Measurements from ENCODE around the gene MYLK2. TPM values are rescaled to one million over a fixed set of nuclear protein-coding genes. Genes with fewer than 3 reads are reported as not detected.

Gene MYLK2
- total RNA-seq, 2 experiments from 2014 or later: 0.31 to 0.39 TPM

GRCh38 chr20:31833931-31834521 is 14.9 kb downstream of the MYLK2 start:
- DNase-seq (no peak), ATAC-seq (ENCODE audit: low read depth) (no peak)
- POLR2A ChIA-PET: no interaction called here
- no peak overlapping the region for H3K27ac Mint-ChIP-seq
- no peaks in the 10 kb centered on the region for H3K9me3 Mint-ChIP-seq
- H3K4me1 Mint-ChIP-seq: peaks cover 17% of the 10 kb centered on the region
- H3K4me3 Mint-ChIP-seq: no peak overlapping the region
- H3K27me3 Mint-ChIP-seq: peaks cover 4% of the 10 kb centered on the region
- no peaks in the 10 kb centered on the region for H3K36me3 Mint-ChIP-seq

- H3K27me3 Mint-ChIP-seq: peaks cover 6% of the 10 kb centered on the region
- DNase-seq (no peak), ATAC-seq (ENCODE audit: low read depth) (peak; percentile 35)
- no peaks in the 10 kb centered on the region for H3K9me3 Mint-ChIP-seq
- no peak overlapping the region for H3K4me3 Mint-ChIP-seq
- POLR2A ChIA-PET: interaction anchor here (0.7 to 1.4 kb wide), 2 partner anchors 8 to 11 kb away, joined by 3 to 4 read pairs; no protein-coding TSS in a partner anchor
- peaks cover 17% of the 10 kb centered on the region for H3K4me1 Mint-ChIP-seq
- H3K36me3 Mint-ChIP-seq: no peaks in the 10 kb centered on the region
- H3K27ac Mint-ChIP-seq: no peak overlapping the region
Measured at GRCh38 chr20:31835554-31835953, 16.4 kb downstream of the MYLK2 start.

GRCh38 chr20:31835977-31836852 is 17.1 kb downstream of the MYLK2 start:
- DNase-seq (peak; percentile 59), ATAC-seq (ENCODE audit: low read depth) (peak; percentile 58)
- Mint-ChIP-seq H3K9me3 (no peaks in the 10 kb centered on the region), H3K4me3 (peak overlapping the region; percentile 5), H3K27me3 (peaks cover 12% of the 10 kb centered on the region), H3K4me1 (peaks cover 17% of the 10 kb centered on the region), H3K27ac (no peak overlapping the region), H3K36me3 (no peaks in the 10 kb centered on the region)
- POLR2A ChIA-PET: interaction anchor here (0.7 to 1.4 kb wide), 2 partner anchors 9 to 10 kb away, joined by 3 to 4 read pairs; no protein-coding TSS in a partner anchor

- POLR2A ChIA-PET: interaction anchor here (1.4 kb wide), 1 partner anchor 10 kb away, joined by 4 read pairs; no protein-coding TSS in a partner anchor
- peaks cover 17% of the 10 kb centered on the region for H3K4me1 Mint-ChIP-seq
- H3K9me3 Mint-ChIP-seq: no peaks in the 10 kb centered on the region
- DNase-seq (no peak), ATAC-seq (ENCODE audit: low read depth) (no peak)
- peaks cover 12% of the 10 kb centered on the region for H3K27me3 Mint-ChIP-seq
- H3K4me3 Mint-ChIP-seq: no peak overlapping the region
- no peak overlapping the region for H3K27ac Mint-ChIP-seq
- no peaks in the 10 kb centered on the region for H3K36me3 Mint-ChIP-seq
Measured at GRCh38 chr20:31836853-31837608, 17.9 kb downstream of the MYLK2 start.

GRCh38 chr20:31837896-31838397 is 18.8 kb downstream of the MYLK2 start:
- no peaks in the 10 kb centered on the region for H3K9me3 Mint-ChIP-seq
- DNase-seq (no peak), ATAC-seq (ENCODE audit: low read depth) (no peak)
- H3K27me3 Mint-ChIP-seq: peaks cover 12% of the 10 kb centered on the region
- H3K27ac Mint-ChIP-seq: no peak overlapping the region
- no peak overlapping the region for H3K4me3 Mint-ChIP-seq
- POLR2A ChIA-PET: interaction anchor here (0.6 kb wide), 1 partner anchor 55 kb away, joined by 3 read pairs; no protein-coding TSS in a partner anchor
- H3K36me3 Mint-ChIP-seq: no peaks in the 10 kb centered on the region
- H3K4me1 Mint-ChIP-seq: peaks cover 17% of the 10 kb centered on the region

- ATAC-seq (ENCODE audit: low read depth) (no peak), DNase-seq (no peak)
- peaks cover 12% of the 10 kb centered on the region for H3K27me3 Mint-ChIP-seq
- H3K9me3 Mint-ChIP-seq: no peaks in the 10 kb centered on the region
- POLR2A ChIA-PET: interaction anchor here (0.6 kb wide), 1 partner anchor 56 kb away, joined by 3 read pairs; no protein-coding TSS in a partner anchor
- H3K36me3 Mint-ChIP-seq: no peaks in the 10 kb centered on the region
- H3K4me3 Mint-ChIP-seq: no peak overlapping the region
- peaks cover 17% of the 10 kb centered on the region for H3K4me1 Mint-ChIP-seq
- no peak overlapping the region for H3K27ac Mint-ChIP-seq
Measured at GRCh38 chr20:31838646-31839292, 19.6 kb downstream of the MYLK2 start.

GRCh38 chr20:31839782-31840487 is 20.8 kb downstream of the MYLK2 start:
- Mint-ChIP-seq H3K27me3 (peaks cover 11% of the 10 kb centered on the region), H3K4me3 (no peak overlapping the region), H3K36me3 (no peaks in the 10 kb centered on the region), H3K27ac (no peak overlapping the region), H3K9me3 (no peaks in the 10 kb centered on the region), H3K4me1 (peaks cover 17% of the 10 kb centered on the region)
- DNase-seq (no peak), ATAC-seq (ENCODE audit: low read depth) (no peak)
- POLR2A ChIA-PET: no interaction called here

- Mint-ChIP-seq H3K4me1 (peaks cover 7% of the 10 kb centered on the region), H3K27me3 (peaks cover 10% of the 10 kb centered on the region), H3K27ac (no peak overlapping the region), H3K4me3 (no peak overlapping the region), H3K9me3 (no peaks in the 10 kb centered on the region), H3K36me3 (no peaks in the 10 kb centered on the region)
- DNase-seq (no peak), ATAC-seq (ENCODE audit: low read depth) (no peak)
- POLR2A ChIA-PET: no interaction called here
Measured at GRCh38 chr20:31840906-31841816, 22.0 kb downstream of the MYLK2 start.

GRCh38 chr20:31841928-31842327 is 22.8 kb downstream of the MYLK2 start:
- DNase-seq (no peak), ATAC-seq (ENCODE audit: low read depth) (no peak)
- no peak overlapping the region for H3K27ac Mint-ChIP-seq
- POLR2A ChIA-PET: no interaction called here
- no peaks in the 10 kb centered on the region for H3K36me3 Mint-ChIP-seq
- H3K27me3 Mint-ChIP-seq: peaks cover 10% of the 10 kb centered on the region
- no peak overlapping the region for H3K4me3 Mint-ChIP-seq
- H3K9me3 Mint-ChIP-seq: no peaks in the 10 kb centered on the region
- H3K4me1 Mint-ChIP-seq: peaks cover 2% of the 10 kb centered on the region

- H3K36me3 Mint-ChIP-seq: no peaks in the 10 kb centered on the region
- peaks cover 12% of the 10 kb centered on the region for H3K27me3 Mint-ChIP-seq
- no peak for ATAC-seq (ENCODE audit: low read depth)
- H3K4me3 Mint-ChIP-seq: no peak overlapping the region
- no peaks in the 10 kb centered on the region for H3K4me1 Mint-ChIP-seq
- no peak overlapping the region for H3K27ac Mint-ChIP-seq
- POLR2A ChIA-PET: no interaction called here
- DNase-seq: no peak
- no peaks in the 10 kb centered on the region for H3K9me3 Mint-ChIP-seq
Measured at GRCh38 chr20:31842471-31843157, 23.5 kb downstream of the MYLK2 start.

- H3K27ac Mint-ChIP-seq: no peak overlapping the region
- no peaks in the 10 kb centered on the region for H3K36me3 Mint-ChIP-seq
- ATAC-seq (ENCODE audit: low read depth): no peak
- H3K4me3 Mint-ChIP-seq: no peak overlapping the region
- no peaks in the 10 kb centered on the region for H3K9me3 Mint-ChIP-seq
- POLR2A ChIA-PET: no interaction called here
- H3K4me1 Mint-ChIP-seq: no peaks in the 10 kb centered on the region
- H3K27me3 Mint-ChIP-seq: peaks cover 13% of the 10 kb centered on the region
- DNase-seq: no peak
Measured at GRCh38 chr20:31843288-31843687, 24.1 kb downstream of the MYLK2 start.
